Mesangial cell (primary cell): ENCODE results near the gene PINK1. TPM values are rescaled to one million over a fixed set of nuclear protein-coding genes. Genes with fewer than 3 reads are reported as not detected.

ENCODE experiments used
- total RNA-seq: library from RNA; depleted of rRNA; stranded (reverse); fragments of >200 nt; gene quantifications from 2 replicates; pipeline ENCODE4 v1.2.3, GENCODE V29; 2015

The PINK1 gene
- total RNA-seq, result 26.2 and 67.3 TPM in 2 replicates

GRCh38 chr1:20633190-20634064 is at the start of gene PINK1:
TSS of gene PINK1 (plus strand) at chr1:20633458. CDS start at chr1:20633549, 91 bp downstream.

GRCh38 chr1:20588634-20589225 is 44.5 kb upstream of the PINK1 start, which contains the start of gene CDA:
TSS of gene CDA (plus strand) at chr1:20589097. CDS start at chr1:20589130, 33 bp downstream.

GRCh38 chr1:20661207-20662109 is 28.2 kb downstream of the PINK1 start, which contains the start of gene DDOST:
TSS of gene DDOST (minus strand) at chr1:20661369. CDS start at chr1:20661350, 19 bp downstream.

Other genes starting within 250 kb of the PINK1 start
- gene CAMK2N1, start 147.2 kb upstream of the PINK1 start, total RNA-seq, result 6.4 and 14.1 TPM in 2 replicates
- gene MUL1, start 125.3 kb upstream of the PINK1 start, total RNA-seq, result 22.3 and 32.8 TPM in 2 replicates
- gene FAM43B, start 80.9 kb upstream of the PINK1 start, total RNA-seq, result 0.16 and 0.51 TPM in 2 replicates
- gene CDA, start 44.4 kb upstream of the PINK1 start, total RNA-seq, result 3.0 and 4.4 TPM in 2 replicates
- 334 and 373 TPM in 2 replicates for gene DDOST, start 27.9 kb downstream of the PINK1 start, total RNA-seq
- 0.81 and 4.3 TPM in 2 replicates for gene KIF17, start 84.5 kb downstream of the PINK1 start, total RNA-seq
- 9.6 and 9.8 TPM in 2 replicates for gene SH2D5, start 99.2 kb downstream of the PINK1 start, total RNA-seq
- gene HP1BP3, start 153.8 kb downstream of the PINK1 start, total RNA-seq, result 110 and 113 TPM in 2 replicates